NB4 (cell line): ENCODE data around the gene PDE4D.
"Not testable (repeated sequence)": the region's sequence is repeated elsewhere in the genome, so short reads cannot be mapped to it uniquely, and the experiment has no call there.

Experiments used
- DNase-seq: peaks from one replicate; pipeline ENCODE4 v3.0.0; 2010; ENCODE audit warnings: low read depth
- H3K4me3 ChIP-seq: one replicate; pipeline ENCODE4 v1.5.1; 2011; ENCODE audit warnings: mild to moderate bottlenecking, low read depth, low read length, moderate library complexity
- MYC ChIP-seq: IDR thresholded peaks from 2 replicates; pipeline ENCODE4 v1.6.1; 2011; ENCODE audit warnings: low read depth, low read length
- POLR2A ChIP-seq: IDR thresholded peaks from 2 replicates; pipeline ENCODE4 v1.6.1; 2011; ENCODE audit warnings: mild to moderate bottlenecking; ENCODE audit not compliant: insufficient read length; ENCODE audit errors: extremely low read depth
- TF ChIP-seq, protein P1 (sequence below): IDR thresholded peaks from 2 replicates; pipeline ENCODE4 v1.6.1; 2011; ENCODE audit warnings: low read depth, low read length
- TF ChIP-seq, protein P2 (sequence below): IDR thresholded peaks from one replicate; pipeline ENCODE4 v1.5.1; 2012; ENCODE audit warnings: low read depth, low read length

Gene PDE4D

DNA sequence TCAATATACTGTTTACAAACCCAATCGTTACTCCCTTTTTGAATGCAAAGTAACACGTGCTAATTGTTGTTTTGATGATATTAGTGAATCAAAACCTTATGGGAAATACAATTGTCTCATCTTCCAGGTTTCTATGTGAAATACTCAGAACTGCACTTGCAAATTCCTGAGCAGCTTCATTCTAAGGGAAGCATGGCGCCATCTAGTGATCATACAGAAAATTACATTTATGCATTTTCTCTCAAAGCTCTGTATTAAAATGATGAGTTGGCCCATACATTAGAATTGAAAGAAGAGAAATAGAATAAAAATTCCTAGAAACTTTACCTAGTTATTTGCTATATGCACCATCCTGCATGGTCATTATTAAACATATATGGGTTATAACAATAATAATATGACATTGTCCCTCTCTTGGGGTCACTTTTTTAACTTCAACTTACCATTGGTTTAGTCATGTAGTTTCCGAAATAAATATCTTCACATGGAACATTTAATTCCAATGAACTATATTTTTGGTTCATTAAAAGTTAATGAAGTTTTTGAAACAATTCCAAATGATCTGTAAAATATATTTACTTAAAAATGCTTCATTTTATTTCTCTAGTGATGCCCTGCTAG lies 220.0 kb downstream of the PDE4D start:
- DNase-seq = peak; percentile 56
- TF ChIP-seq, protein P1, sequence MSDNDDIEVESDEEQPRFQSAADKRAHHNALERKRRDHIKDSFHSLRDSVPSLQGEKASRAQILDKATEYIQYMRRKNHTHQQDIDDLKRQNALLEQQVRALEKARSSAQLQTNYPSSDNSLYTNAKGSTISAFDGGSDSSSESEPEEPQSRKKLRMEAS = no peak; the same call in 1 of the 2 replicates
- TF ChIP-seq MYC (no peak), POLR2A (no peak)
- TF ChIP-seq, protein P2, sequence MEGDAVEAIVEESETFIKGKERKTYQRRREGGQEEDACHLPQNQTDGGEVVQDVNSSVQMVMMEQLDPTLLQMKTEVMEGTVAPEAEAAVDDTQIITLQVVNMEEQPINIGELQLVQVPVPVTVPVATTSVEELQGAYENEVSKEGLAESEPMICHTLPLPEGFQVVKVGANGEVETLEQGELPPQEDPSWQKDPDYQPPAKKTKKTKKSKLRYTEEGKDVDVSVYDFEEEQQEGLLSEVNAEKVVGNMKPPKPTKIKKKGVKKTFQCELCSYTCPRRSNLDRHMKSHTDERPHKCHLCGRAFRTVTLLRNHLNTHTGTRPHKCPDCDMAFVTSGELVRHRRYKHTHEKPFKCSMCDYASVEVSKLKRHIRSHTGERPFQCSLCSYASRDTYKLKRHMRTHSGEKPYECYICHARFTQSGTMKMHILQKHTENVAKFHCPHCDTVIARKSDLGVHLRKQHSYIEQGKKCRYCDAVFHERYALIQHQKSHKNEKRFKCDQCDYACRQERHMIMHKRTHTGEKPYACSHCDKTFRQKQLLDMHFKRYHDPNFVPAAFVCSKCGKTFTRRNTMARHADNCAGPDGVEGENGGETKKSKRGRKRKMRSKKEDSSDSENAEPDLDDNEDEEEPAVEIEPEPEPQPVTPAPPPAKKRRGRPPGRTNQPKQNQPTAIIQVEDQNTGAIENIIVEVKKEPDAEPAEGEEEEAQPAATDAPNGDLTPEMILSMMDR = peak; percentile 48
- H3K4me3 ChIP-seq = no peak overlapping the region

DNA sequence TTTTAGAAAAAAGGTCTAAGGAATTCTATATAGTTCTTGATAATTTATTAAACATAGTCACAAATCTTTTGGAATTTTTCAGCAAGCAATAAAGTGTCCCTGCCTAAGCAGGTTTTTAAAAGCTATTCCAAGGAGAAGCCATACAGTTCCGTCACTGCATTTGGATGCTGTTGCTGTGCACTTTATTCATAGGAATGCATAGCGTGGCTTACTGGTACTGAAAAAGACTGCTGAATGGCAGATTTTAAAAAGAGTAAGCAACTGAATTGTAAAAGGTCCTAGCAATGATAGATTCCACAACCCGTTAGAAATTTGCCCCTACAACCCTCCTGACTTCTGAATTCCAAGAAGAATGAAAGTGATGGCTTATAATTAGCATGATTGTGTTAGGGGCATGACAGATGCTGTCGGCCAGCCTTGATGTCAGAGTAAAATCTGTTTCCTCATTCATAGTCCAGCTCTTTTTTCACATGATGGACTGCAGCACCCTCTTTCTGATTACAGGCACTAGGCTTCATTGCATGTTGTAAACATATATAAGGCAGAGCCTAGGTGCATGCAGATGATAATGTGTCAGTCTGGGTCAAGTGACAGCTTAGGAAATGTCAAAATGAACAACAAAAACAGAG lies 227.0 kb downstream of the PDE4D start:
- H3K4me3 ChIP-seq = no peak overlapping the region
- DNase-seq = no peak
- TF ChIP-seq, protein P1 = no peak
- no peak for TF ChIP-seq MYC
- TF ChIP-seq, protein P2 = no peak
- TF ChIP-seq POLR2A = no peak

DNA sequence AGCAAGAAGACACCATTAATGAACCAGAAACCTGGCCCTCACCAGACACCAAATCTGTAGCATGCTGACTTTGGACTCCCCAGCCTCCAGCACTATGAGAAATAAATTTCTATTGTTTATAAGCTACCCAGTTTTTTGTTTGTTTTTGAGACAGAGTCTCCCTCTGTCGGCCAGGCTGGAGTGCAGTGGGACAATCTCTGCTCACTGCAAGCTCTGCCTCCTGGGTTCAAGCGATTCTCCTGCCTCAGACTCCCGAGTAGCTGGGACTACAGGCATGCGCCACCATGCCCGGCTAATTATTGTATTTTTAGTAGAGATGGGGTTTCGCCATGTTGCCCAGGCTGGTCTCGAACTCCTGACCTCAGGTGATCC lies 227.7 kb downstream of the PDE4D start:
- DNase-seq, H3K4me3 ChIP-seq: not testable (repeated sequence)

DNA sequence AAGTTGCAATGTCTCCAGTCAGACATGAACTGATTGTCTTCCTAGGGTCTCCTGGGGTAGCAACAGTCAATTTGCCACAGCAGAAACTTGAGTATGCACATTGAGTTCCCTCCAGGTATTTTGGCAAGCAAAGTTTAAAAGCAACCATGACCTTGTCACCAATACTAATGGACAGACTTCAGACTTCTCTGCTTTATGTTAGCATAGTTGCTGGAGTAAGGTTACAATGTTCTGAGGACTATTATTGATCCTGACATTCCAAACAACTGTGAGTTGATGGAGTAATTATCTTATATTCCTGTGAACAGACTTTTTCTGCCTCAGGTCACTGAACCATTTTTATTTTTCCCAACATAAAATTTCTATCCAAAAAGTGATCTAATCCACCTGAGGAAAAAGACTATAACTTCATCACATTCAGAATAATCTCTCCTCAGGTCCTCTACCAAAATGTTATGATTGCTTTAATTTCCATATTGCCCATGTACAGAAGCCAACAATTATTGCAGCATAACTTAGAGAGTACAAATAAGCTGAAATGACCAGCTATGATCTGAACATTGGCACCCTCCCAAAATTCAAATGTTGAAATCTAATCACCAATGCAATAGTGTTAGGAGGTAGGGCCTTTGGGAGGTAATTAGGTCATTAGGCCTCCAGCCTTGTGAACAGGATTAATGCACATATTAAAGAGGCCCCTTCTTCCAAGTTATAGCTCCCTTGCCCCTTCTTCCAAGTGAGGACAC lies 228.3 kb downstream of the PDE4D start:
- no peak for DNase-seq

DNA sequence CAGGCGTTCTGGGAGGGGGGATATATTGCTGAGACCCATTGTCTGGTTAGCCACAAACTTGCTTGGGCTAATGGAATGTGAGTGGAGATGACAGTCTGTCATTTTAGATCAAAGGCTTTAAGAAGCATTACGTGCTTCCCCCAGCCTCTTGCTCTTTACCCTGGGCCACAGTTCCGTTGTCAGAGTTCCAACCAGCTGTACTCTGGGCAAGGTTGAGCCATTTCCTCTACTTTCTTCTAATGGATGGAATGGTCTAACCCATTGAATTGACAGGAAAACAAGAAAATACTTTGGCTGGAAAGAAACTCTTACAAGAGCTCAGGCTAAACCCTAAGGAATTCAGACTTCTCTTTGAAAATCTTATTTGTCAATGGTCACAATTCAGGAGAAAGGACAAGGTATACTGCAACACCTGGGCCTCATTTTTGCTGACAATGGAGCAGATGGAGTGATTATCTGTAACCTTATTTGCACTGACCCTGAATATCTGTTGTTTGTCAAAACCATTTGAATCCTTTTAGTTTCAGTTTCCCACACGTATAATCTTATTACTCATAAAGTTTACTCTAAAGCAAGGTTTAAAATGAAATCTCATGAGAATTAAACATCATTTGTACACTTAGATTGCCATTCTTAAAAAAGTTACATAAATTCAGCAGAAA lies 231.4 kb downstream of the PDE4D start:
- TF ChIP-seq POLR2A (no peak), MYC (no peak)
- TF ChIP-seq, protein P1 = no peak
- TF ChIP-seq, protein P2 = no peak
- no peak for DNase-seq
- H3K4me3 ChIP-seq = no peak overlapping the region

More for the DNA sequence above, 228.3 kb downstream of the PDE4D start:
- TF ChIP-seq POLR2A = no peak
- TF ChIP-seq MYC = no peak
- TF ChIP-seq, protein P2 = no peak
- H3K4me3 ChIP-seq = no peak overlapping the region

DNA sequence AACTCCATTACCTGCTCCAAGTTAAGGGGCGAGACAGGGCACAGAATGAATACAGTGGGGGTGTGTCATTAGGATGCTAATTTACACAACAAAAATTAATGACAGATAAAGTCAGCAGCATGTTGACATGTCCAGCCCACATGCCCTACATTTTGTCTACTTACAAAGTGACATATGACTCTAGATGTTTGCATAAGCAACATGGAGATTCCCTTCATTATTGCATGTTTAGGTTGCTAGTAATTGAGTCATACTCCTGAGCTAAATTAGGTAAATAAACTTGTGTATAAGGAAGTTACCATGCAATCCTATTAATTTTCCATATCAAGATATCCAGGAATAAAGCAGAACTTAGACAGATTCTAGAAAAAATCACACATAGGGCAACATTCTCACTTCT lies 232.2 kb downstream of the PDE4D start:
- no peak overlapping the region for H3K4me3 ChIP-seq
- no peak for DNase-seq
- TF ChIP-seq MYC (no peak), POLR2A (no peak)
- TF ChIP-seq, protein P2 = no peak
- TF ChIP-seq, protein P1 = no peak
